Progenitor cell of endocrine pancreas (in vitro differentiated cells): ENCODE data around the gene REX1BD. TPM values are rescaled to one million over a fixed set of nuclear protein-coding genes. Genes with fewer than 3 reads are reported as not detected.
A peak's percentile ranks its signal among the peaks of the same experiment; 100 is the strongest.

Source experiments
- DNase-seq: peaks from one replicate; pipeline ENCODE4 v3.0.0; 2021; ENCODE audit warnings: low spot score; ENCODE audit not compliant: unreplicated experiment
- H3K27ac Mint-ChIP-seq: 2 replicates; pipeline ENCODE4 v1.8.0; 2021; ENCODE audit warnings: mild to moderate bottlenecking, moderate library complexity, mixed read lengths
- H3K27me3 Mint-ChIP-seq: 2 replicates; pipeline ENCODE4 v1.8.0; 2021; ENCODE audit warnings: mixed read lengths
- H3K36me3 Mint-ChIP-seq: 2 replicates; pipeline ENCODE4 v1.8.0; 2022; ENCODE audit warnings: mixed read lengths; ENCODE audit not compliant: insufficient read depth
- H3K4me1 Mint-ChIP-seq: 2 replicates; pipeline ENCODE4 v1.8.0; 2021; ENCODE audit warnings: low read depth, mixed read lengths
- H3K4me3 Mint-ChIP-seq: 2 replicates; pipeline ENCODE4 v1.8.0; 2021; ENCODE audit warnings: low read depth, mild to moderate bottlenecking, moderate library complexity, mixed read lengths
- H3K9me3 Mint-ChIP-seq: 2 replicates; pipeline ENCODE4 v1.8.0; 2021; ENCODE audit warnings: low read depth, mixed read lengths
- total RNA-seq: library from RNA; stranded (reverse); gene quantifications from 2 replicates; pipeline ENCODE4 v1.2.1, GENCODE V29; 2021
- TF ChIP-seq, protein P1 (sequence below): fragments of 200-600 bp; sonication (generic); IDR thresholded peaks from one replicate; pipeline ENCODE4 v1.5.0; 2021; ENCODE audit warnings: antibody characterized with exemption, mild to moderate bottlenecking; ENCODE audit not compliant: unreplicated experiment

REX1BD gene
- total RNA-seq, 1 donor from 2014 or later: 66.5 TPM

DNA sequence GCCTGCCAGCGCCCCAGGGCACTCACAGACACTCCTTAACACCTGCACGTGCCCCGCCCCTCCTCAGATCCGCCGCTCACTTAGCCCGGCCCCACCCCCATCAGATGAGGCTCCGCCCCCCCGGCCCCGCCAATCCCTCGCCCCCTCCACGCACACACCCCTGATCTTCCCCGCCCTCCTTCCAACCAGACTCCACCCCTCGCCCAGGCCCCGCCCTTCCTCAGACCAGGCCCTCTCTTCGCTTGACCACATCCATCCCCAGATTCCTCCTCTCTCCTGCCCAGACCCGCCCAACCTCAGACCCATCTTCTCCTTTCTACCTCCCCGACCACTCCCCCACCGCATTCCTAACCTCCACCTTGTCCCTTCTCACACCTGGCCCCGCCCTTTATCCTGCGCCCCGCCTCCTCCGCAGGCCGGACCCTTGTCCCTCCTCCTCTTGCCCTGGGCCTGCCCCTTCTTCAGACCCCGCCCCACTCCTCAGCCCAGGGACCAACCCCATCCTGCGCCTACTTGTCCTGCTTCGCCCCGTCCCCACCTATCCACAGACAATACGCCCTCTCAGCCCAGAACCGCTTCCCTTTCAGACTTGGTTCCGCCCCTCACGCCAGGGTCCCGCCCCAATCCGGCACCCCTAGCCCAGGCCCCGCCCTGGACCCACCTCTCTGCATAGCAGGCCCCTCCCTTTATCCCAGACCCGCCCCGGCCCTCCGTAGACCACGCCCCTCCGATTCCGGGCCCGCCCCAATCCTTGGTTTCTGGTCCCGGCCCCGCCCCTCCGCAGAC is 47.8 kb downstream of the REX1BD start:
- peaks cover 11% of the 10 kb centered on the region for H3K27me3 Mint-ChIP-seq
- TF ChIP-seq, protein P1, sequence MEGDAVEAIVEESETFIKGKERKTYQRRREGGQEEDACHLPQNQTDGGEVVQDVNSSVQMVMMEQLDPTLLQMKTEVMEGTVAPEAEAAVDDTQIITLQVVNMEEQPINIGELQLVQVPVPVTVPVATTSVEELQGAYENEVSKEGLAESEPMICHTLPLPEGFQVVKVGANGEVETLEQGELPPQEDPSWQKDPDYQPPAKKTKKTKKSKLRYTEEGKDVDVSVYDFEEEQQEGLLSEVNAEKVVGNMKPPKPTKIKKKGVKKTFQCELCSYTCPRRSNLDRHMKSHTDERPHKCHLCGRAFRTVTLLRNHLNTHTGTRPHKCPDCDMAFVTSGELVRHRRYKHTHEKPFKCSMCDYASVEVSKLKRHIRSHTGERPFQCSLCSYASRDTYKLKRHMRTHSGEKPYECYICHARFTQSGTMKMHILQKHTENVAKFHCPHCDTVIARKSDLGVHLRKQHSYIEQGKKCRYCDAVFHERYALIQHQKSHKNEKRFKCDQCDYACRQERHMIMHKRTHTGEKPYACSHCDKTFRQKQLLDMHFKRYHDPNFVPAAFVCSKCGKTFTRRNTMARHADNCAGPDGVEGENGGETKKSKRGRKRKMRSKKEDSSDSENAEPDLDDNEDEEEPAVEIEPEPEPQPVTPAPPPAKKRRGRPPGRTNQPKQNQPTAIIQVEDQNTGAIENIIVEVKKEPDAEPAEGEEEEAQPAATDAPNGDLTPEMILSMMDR: no peak
- H3K4me1 Mint-ChIP-seq: peaks cover 7% of the 10 kb centered on the region
- peak; percentile 99 for DNase-seq
- H3K27ac Mint-ChIP-seq: peak overlapping the region; percentile 89
- no peaks in the 10 kb centered on the region for H3K36me3 Mint-ChIP-seq
- no peaks in the 10 kb centered on the region for H3K9me3 Mint-ChIP-seq
- H3K4me3 Mint-ChIP-seq: peak overlapping the region; percentile 81

DNA sequence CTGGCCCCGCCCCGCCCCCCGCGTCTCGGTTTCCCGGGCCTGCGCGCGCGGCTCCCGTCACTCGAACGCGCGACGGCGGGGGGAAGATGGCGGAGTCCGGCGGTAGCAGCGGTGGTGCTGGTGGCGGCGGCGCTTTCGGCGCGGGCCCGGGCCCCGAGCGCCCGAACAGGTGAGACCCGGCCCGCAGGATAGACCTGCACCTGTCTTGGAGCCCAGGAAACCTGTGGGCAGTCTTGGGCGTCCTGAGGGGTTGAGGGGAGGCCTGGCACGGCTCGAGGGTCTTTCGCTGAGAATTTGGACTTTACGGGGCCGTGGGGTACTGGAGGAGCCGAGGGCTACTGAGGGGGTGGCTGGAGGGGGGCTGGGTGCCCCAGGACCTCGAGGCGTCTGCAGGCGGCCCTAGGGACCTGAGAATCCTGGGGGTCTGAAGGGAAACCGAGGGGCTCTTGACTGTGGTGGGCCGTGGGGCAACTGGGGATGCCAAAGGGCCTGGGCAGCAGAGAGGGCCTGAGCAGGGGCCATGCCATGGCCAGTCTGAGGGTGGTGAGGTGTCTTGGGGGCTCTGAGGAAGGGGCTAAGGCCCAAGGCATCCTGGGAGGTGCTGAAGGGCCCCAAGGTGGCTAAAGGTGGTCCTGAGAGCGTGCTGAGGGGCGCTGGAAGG is 48.5 kb downstream of the REX1BD start, which contains the start of gene KLHL26:
KLHL26 (plus strand) TSS at position 60 of the 661 bp plus-strand sequence; CDS start at position 87, 27 bp downstream.
- Mint-ChIP-seq H3K36me3 (no peaks in the 10 kb centered on the region), H3K4me3 (peak within 1 kb of the TSS; percentile 81), H3K27me3 (peaks cover 11% of the 10 kb centered on the region), H3K27ac (peak within 1 kb of the TSS; percentile 89), H3K9me3 (no peaks in the 10 kb centered on the region), H3K4me1 (peaks cover 7% of the 10 kb centered on the region)
- TF ChIP-seq, protein P1: no peak
- DNase-seq: no peak

DNA sequence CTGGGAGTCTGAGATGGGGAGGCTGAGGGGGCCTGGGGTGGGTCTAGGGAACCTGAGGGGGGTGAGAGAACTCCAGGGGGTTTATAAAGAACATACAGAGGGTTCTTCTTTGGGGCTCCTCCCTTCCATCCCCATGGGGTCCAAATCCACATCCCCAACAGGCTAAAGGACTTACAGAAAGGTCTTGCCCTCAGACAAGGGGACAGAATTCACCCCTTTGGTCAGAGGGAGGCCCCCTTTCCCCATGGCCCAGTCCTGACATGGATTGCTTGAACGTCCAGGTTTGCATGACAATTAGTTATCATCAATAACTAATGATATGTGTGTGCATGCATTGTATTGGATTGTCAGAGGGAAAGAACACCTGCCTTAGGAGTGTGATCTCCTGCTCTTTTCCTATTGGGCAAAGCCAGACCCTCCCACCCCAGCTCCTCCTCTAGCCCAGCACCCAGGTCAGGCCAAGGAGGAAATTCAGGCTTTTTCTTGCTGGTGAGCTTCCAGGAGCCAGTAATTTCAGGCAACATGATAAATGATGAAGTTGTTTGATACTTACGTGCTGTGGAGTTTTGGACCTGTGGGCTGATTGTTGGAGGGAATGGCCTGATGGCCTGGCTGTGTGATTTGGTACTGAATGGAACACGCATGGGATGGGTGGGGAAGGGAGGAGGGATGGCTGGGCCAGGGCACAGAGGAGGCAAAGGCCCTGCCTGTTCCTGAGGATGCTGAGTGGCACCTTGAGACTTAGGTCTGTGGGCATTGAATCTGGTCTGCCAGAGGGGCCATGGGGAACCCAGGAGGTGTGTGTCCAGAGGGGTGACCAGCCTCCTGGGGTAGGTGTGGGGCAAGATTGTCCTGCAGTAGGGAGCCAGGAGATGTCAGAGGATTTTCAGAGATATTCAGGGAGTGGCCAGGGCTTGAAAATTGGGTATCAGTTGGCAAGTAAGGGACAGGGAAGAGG is 49.4 kb downstream of the REX1BD start:
- Mint-ChIP-seq H3K4me1 (peaks cover 7% of the 10 kb centered on the region), H3K4me3 (peak overlapping the region; percentile 81), H3K27ac (peak overlapping the region; percentile 46), H3K9me3 (no peaks in the 10 kb centered on the region), H3K36me3 (no peaks in the 10 kb centered on the region), H3K27me3 (peaks cover 11% of the 10 kb centered on the region)
- TF ChIP-seq, protein P1: no peak
- no peak for DNase-seq

DNA sequence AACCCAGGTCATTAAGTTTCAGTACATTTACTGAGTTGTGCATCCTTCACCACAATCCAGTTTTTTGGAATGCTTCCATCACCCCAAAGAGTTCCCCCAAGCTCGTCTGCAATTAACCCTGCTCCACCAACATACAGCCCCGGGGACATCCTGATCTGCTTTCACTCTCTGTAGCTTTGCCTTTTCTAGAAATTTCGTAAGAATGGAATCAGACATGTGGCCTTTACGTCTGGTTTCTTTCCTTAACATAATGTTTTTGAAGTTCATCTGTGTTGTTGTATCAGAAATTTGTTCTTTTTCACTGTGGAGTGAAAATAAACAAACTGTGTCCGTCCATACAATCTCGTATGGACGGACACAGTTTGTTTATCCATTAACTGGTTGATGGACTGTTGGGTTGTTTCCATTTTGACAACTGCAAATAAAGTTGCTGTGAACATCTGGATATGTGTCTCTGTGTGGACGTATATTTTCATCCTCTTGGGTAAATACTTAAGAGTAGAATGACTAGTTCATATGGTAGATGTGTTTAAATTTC is 51.2 kb downstream of the REX1BD start:
- no peak for DNase-seq
- Mint-ChIP-seq H3K27ac (no peak overlapping the region), H3K36me3 (peaks cover 2% of the 10 kb centered on the region), H3K9me3 (no peaks in the 10 kb centered on the region), H3K27me3 (peaks cover 3% of the 10 kb centered on the region), H3K4me1 (peaks cover 7% of the 10 kb centered on the region), H3K4me3 (no peak overlapping the region)
- TF ChIP-seq, protein P1: no peak

Other genes starting within 250 kb of the REX1BD start
- 43.5 and 51.3 TPM in 2 replicates for gene PGPEP1, start 248.2 kb upstream of the REX1BD start, total RNA-seq
- gene GDF15, start 202.6 kb upstream of the REX1BD start, total RNA-seq: 10.5 and 14.4 TPM in 2 replicates
- gene LRRC25, start 191.2 kb upstream of the REX1BD start, total RNA-seq: not detected in 2 replicates
- gene SSBP4, start 169.4 kb upstream of the REX1BD start, total RNA-seq: 57.7 and 61.8 TPM in 2 replicates
- gene ISYNA1, start 150.7 kb upstream of the REX1BD start, total RNA-seq: 234 TPM in 2 replicates
- gene ELL, start 66.7 kb upstream of the REX1BD start, total RNA-seq: 13.8 and 15.5 TPM in 2 replicates
- gene FKBP8, start 45.2 kb upstream of the REX1BD start, total RNA-seq: 216 and 220 TPM in 2 replicates
- gene KXD1, start 30.9 kb upstream of the REX1BD start, total RNA-seq: 77.7 and 82.8 TPM in 2 replicates
- gene UBA52, start 16.9 kb upstream of the REX1BD start, total RNA-seq: 951 and 968 TPM in 2 replicates
- 4.4 and 6.0 TPM in 2 replicates for gene CRLF1, start 18.0 kb downstream of the REX1BD start, total RNA-seq
- 5.0 and 6.4 TPM in 2 replicates for gene TMEM59L, start 24.1 kb downstream of the REX1BD start, total RNA-seq
- gene KLHL26, start 48.2 kb downstream of the REX1BD start, total RNA-seq: 11.6 and 12.3 TPM in 2 replicates
- gene CRTC1, start 94.9 kb downstream of the REX1BD start, total RNA-seq: 39.5 and 39.7 TPM in 2 replicates
- gene COMP, start 202.5 kb downstream of the REX1BD start, total RNA-seq: 0.13 and 0.24 TPM in 2 replicates
- gene UPF1, start 243.2 kb downstream of the REX1BD start, total RNA-seq: 87.1 and 90.9 TPM in 2 replicates